Hepatocyte (in vitro differentiated cells): ENCODE results near the gene KCNV2. TPM values are rescaled to one million over a fixed set of nuclear protein-coding genes. Genes with fewer than 3 reads are reported as not detected.

Experiments
- DNase-seq: peaks from one replicate; pipeline ENCODE4 v3.0.0-alpha.2; 2016; ENCODE audit warnings: low spot score
- H2AFZ ChIP-seq: fragments of 200-600 bp; sonication (generic); 2 replicates; pipeline ENCODE4 v1.6.0; 2016; ENCODE audit warnings: antibody characterized with exemption, mild to moderate bottlenecking
- H3K27ac ChIP-seq: fragments of 200-600 bp; sonication (generic); 2 replicates; pipeline ENCODE4 v1.5.1; 2016; ENCODE audit warnings: mild to moderate bottlenecking
- H3K27me3 ChIP-seq: fragments of 200-600 bp; sonication (generic); 2 replicates; pipeline ENCODE4 v1.6.1; 2016
- H3K36me3 ChIP-seq: fragments of 200-600 bp; sonication (generic); replicated peaks from 2 replicates; pipeline ENCODE4 v1.5.1; 2016; ENCODE audit warnings: low read depth; ENCODE audit not compliant: insufficient read depth
- H3K4me1 ChIP-seq: fragments of 200-600 bp; sonication (generic); 2 replicates; pipeline ENCODE4 v1.5.1; 2016; ENCODE audit warnings: mild to moderate bottlenecking, moderate library complexity; ENCODE audit not compliant: insufficient read depth
- H3K4me2 ChIP-seq: fragments of 200-600 bp; sonication (generic); 2 replicates; pipeline ENCODE4 v1.6.0; 2016
- H3K4me3 ChIP-seq: fragments of 200-600 bp; sonication (generic); 2 replicates; pipeline ENCODE4 v1.5.1; 2016; ENCODE audit warnings: mild to moderate bottlenecking
- H3K79me2 ChIP-seq: fragments of 200-600 bp; sonication (generic); 2 replicates; pipeline ENCODE4 v1.6.0; 2017; ENCODE audit warnings: mild to moderate bottlenecking
- H3K9me2 ChIP-seq: fragments of 200-600 bp; sonication (generic); replicated peaks from 2 replicates; pipeline ENCODE4 v1.6.0; 2017; ENCODE audit warnings: mild to moderate bottlenecking; ENCODE audit not compliant: insufficient read depth
- H3K9me3 ChIP-seq: fragments of 200-600 bp; sonication (generic); 2 replicates; pipeline ENCODE4 v1.5.1; 2016; ENCODE audit warnings: low read depth, mild to moderate bottlenecking
- H4K20me1 ChIP-seq: fragments of 200-600 bp; sonication (generic); 2 replicates; pipeline ENCODE4 v1.6.0; 2016; ENCODE audit warnings: mild to moderate bottlenecking; ENCODE audit not compliant: insufficient read depth, poor library complexity, severe bottlenecking
- EZH2 ChIP-seq: fragments of 200-600 bp; sonication (generic); IDR thresholded peaks from 2 replicates; pipeline ENCODE4 v1.6.1; 2016; ENCODE audit warnings: antibody characterized with exemption, mild to moderate bottlenecking, borderline replicate concordance
- EZH2phosphoT487 ChIP-seq: fragments of 200-600 bp; sonication (generic); IDR thresholded peaks from one replicate; pipeline ENCODE4 v1.6.1; 2018; ENCODE audit warnings: antibody characterized with exemption, mild to moderate bottlenecking, low read depth, moderate library complexity; ENCODE audit not compliant: unreplicated experiment, severe bottlenecking
- WGBS: methylation state at CpG from one replicate; pipeline ENCODE4 v1.1.6; 2016; ENCODE audit warnings: low lambda C conversion rate; ENCODE audit errors: missing lambda C conversion rate; 5-methylcytosine and 5-hydroxymethylcytosine counted together
- polyA plus RNA-seq: library from polyadenylated mRNA; unstranded; fragments of >200 nt; fragmentation: Nextera tagmentation; extraction: Ambion mirVana; gene quantifications from 2 replicates; pipeline ENCODE4 v1.2.1, GENCODE V29; 2016
- total RNA-seq: library from RNA; depleted of rRNA; stranded (reverse); fragments of >200 nt; gene quantifications from 2 replicates; pipeline ENCODE4 v1.2.3, GENCODE V29; 2014
- TF ChIP-seq, protein P1 (sequence below): fragments of 200-600 bp; sonication (generic); IDR thresholded peaks from 2 replicates; pipeline ENCODE4 v1.5.1; 2016; ENCODE audit warnings: antibody characterized with exemption, mild to moderate bottlenecking; ENCODE audit not compliant: poor library complexity

Gene KCNV2
- total and polyA plus RNA-seq, 2 experiments from 2014 or later = 0.13 TPM; not detected in 1

DNA sequence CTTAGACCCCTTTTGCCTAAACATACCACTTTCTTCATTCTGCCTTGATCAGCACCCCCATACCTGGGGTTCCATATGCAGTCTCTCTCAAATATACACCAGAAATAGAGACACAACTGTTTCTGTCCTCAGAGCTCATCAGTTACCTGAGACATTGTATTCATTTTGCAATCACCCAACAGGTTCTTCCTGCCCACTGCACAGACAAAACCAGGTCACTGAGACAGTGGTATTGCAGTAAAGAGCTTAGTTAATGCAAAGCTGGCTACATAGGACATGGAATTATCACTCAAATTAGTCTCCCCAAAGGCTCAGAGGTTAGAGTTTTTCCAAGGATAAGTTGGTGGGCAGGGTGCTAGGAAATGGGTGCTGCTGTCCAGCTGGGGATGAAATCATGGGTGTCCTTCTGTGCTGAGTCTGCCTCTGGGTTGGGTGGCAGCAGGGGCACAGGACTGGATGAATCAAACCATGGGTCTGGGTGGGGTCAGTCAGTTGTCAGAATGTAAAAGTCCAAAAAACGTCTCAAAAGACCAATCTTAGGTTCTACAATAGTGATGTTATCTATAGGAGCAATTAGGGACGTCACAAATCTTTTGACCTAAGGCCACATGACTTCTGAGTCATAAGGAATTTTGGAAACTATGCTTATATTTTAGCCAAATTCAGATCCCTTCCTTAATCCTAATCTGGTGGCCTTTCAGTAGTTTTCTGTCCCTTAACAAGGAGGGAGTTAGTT is 41.0 kb downstream of the KCNV2 start:
- Histone ChIP-seq H3K27me3 (no peaks in the 10 kb centered on the region), H3K79me2 (no peaks in the 10 kb centered on the region), H2AFZ (no peak overlapping the region), H3K27ac (no peak overlapping the region), H3K4me1 (no peaks in the 10 kb centered on the region), H3K36me3 (peaks cover 3% of the 10 kb centered on the region), H3K9me2 (no peaks in the 10 kb centered on the region), H3K4me3 (no peak overlapping the region), H4K20me1 (no peaks in the 10 kb centered on the region), H3K9me3 (no peaks in the 10 kb centered on the region), H3K4me2 (no peak overlapping the region)
- WGBS = 63% methylated on average over 2 of the region's 2 CpGs
- TF ChIP-seq EZH2phosphoT487 = no peak
- no peak for TF ChIP-seq EZH2
- TF ChIP-seq, protein P1, sequence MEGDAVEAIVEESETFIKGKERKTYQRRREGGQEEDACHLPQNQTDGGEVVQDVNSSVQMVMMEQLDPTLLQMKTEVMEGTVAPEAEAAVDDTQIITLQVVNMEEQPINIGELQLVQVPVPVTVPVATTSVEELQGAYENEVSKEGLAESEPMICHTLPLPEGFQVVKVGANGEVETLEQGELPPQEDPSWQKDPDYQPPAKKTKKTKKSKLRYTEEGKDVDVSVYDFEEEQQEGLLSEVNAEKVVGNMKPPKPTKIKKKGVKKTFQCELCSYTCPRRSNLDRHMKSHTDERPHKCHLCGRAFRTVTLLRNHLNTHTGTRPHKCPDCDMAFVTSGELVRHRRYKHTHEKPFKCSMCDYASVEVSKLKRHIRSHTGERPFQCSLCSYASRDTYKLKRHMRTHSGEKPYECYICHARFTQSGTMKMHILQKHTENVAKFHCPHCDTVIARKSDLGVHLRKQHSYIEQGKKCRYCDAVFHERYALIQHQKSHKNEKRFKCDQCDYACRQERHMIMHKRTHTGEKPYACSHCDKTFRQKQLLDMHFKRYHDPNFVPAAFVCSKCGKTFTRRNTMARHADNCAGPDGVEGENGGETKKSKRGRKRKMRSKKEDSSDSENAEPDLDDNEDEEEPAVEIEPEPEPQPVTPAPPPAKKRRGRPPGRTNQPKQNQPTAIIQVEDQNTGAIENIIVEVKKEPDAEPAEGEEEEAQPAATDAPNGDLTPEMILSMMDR = no peak
- DNase-seq = no peak

- 50% methylated on average over 1 of the region's 1 CpG for WGBS
- Histone ChIP-seq H3K9me3 (no peaks in the 10 kb centered on the region), H2AFZ (no peak overlapping the region), H4K20me1 (no peaks in the 10 kb centered on the region), H3K9me2 (no peaks in the 10 kb centered on the region), H3K4me3 (no peak overlapping the region), H3K4me1 (no peaks in the 10 kb centered on the region), H3K27ac (no peak overlapping the region), H3K27me3 (no peaks in the 10 kb centered on the region), H3K36me3 (peaks cover 3% of the 10 kb centered on the region), H3K4me2 (no peak overlapping the region), H3K79me2 (no peaks in the 10 kb centered on the region)
- TF ChIP-seq EZH2phosphoT487 (no peak), EZH2 (no peak)
- TF ChIP-seq, protein P1 = no peak
- no peak for DNase-seq
Measured at GRCh38 chr9:2758898-2759510, 41.7 kb downstream of the KCNV2 start.

DNA sequence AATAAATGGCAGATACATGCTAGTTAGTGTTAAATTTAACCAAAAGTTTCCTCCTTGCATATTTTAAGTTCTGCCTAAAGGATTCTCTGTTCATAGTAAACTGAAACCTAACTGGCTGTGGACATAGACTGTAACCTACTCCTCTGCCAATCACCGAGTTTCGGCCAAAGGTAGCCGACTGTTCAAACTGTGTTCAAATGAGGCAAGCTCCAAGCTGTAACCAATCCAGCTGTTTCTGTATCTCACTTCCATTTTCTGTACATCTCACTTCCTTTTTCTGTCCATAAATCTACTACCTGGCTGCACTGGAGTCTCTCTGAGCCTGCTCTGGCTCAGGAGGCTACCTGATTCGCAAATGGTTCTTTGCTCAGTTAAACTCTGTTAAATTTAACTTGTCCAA is 44.1 kb downstream of the KCNV2 start:
- TF ChIP-seq EZH2phosphoT487 (no peak), EZH2 (no peak)
- TF ChIP-seq, protein P1 = no peak
- Histone ChIP-seq H3K9me2 (no peaks in the 10 kb centered on the region), H2AFZ (no peak overlapping the region), H3K27me3 (no peaks in the 10 kb centered on the region), H3K27ac (no peak overlapping the region), H4K20me1 (no peaks in the 10 kb centered on the region), H3K4me2 (no peak overlapping the region), H3K4me1 (no peaks in the 10 kb centered on the region), H3K9me3 (no peaks in the 10 kb centered on the region), H3K4me3 (no peak overlapping the region), H3K79me2 (no peaks in the 10 kb centered on the region), H3K36me3 (peaks cover 3% of the 10 kb centered on the region)
- no peak for DNase-seq
- 95% methylated on average over 4 of the region's 4 CpGs for WGBS
